Measurements from ENCODE around the gene SLC39A9. TPM values are rescaled to one million over a fixed set of nuclear protein-coding genes. Genes with fewer than 3 reads are reported as not detected.
A peak's percentile ranks its signal among the peaks of the same experiment; 100 is the strongest.

Gene SLC39A9
- total RNA-seq, 1 experiment from 2014 or later = 95.8 TPM

DNA sequence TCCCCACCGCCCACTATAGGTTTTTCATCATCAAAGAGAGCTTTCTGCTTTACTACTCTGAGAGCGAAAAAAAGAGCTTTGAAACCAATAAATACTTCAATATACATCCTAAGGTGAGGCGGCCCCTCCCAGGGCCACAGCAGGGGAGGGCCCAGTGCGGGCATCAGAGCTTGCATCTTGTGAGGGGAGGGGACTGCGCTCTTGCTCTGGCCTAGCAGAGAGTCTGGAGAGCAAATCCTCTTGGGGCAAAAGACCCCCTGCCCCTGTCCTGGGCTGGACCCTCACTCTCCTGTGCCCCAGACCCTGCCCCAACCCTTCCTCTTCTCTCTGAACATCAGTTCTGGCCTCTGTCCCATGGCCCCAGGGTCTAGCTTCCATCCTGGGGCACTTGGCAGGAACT is 101.6 kb downstream of the SLC39A9 start:
- DNase-seq (ENCODE audit: low read depth) = no peak

DNA sequence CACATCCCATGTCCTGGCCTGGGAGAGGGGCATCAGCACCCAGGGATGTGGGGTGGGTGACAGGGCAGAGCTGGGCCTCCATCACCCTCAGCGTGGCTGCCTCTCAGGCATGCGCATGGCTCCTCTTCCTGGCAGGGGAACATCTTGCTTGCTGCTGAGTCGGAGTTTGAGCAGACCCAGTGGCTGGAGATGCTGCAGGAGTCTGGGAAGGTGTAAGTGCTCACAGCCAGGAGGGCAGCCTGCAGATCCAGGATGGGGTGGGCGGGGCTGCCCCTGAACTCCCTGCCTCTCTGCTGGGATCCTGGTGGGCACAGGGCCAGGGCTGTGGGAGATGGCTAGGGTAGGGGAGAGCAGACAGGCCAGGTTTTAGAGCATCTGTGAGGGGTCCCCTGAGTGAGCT is 102.2 kb downstream of the SLC39A9 start:
- DNase-seq (ENCODE audit: low read depth) = no peak

DNA sequence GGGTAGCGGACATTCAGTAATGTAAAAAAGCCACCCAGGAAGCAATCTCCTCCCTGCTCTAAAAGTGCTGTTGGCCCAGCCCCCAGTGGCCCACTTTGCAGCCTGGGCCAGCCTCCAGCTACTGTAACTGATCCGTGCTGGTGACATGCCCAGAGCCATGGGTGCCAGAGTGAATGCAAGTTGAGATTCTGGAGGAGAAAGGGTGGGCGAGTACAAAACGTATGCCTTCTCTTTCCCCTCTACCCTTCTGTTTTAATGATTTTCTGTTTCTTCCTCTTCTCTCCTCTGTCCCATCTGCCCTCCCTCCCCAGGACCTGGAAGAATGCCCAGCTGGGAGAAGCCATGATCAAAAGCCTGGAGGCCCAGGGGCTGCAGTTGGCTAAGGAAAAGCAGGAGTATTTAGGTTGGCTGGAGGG is 102.9 kb downstream of the SLC39A9 start:
- peak; percentile 40 for DNase-seq (ENCODE audit: low read depth)

DNA sequence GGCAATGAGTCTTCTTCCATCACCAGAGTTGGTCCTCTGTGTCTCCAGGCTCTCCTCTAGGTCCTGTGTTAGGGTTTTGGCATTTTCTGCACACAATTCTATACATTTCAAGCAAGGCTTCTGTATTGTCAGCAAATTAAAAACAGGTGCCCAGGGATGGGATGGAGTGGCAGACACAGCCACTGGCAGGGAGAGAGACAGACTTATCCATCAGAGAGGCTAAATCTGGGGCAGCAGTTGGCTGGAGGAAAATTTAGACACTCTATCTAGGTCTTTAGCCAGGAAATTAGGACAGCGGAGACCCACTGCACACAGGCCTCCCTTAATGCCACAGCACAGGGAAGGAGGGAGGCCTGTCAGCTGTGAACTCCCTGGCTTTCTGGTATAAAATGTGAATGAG is 106.3 kb downstream of the SLC39A9 start:
- DNase-seq (ENCODE audit: low read depth) = no peak

DNA sequence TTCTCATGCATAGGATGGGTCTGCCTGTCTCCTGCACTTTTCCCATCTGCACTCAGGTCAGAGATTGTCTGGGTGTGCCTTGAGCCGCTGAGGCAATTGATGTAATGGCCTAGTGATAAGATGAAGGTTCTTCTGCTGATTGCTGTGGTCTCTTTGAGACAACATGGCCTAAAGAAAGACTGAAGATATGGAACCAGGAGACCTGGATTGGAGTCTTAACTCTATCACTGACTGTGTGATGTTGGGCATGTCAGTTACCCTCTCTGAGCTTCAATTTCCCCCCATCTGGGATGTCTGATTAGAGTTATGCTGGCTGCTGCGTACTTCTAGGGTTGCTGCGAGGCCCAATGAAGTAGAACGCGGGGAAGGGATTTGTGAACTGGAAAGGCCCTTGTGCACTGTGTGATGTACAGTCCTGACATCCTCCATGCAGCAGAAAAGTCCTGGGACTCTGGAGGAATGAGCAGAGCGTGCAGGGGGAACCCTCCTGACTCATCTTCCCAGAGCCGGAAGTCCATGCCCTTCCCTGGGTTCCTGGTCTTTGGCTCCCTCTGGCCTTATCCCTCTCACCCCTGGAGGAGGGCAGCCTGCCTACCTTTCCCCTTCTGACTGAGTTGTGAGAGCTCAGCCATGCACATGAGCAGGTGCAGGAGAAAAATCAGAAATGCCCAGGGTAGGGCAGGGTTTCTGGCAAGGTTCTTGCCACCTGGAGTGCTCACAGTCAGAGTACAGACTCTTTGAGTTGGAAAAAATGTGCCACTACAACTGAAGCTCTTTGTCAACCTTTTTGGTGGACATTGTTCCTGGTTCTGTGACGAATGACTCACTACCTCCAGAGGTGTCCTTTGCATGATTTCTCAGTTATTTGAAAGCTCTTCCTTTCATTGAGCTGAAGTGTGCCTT is 107.1 kb downstream of the SLC39A9 start:
- DNase-seq (ENCODE audit: low read depth) = peak; percentile 41

DNA sequence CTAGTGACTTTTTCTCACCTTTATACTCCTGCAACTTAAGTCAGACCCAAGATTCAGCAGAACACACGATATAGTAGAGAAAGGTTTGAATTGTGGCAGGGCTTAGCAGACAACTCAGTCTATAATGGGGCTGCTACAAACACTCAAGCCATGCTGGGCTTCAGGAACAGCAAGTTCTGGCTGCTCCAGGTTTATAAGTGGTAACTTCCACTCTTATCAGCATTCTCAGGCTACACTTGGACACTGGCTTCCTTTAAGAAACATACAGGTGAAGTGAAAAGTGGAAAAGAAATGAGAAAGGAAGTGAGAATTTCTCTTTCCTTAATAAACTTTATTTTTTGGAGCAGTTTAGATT is 107.7 kb downstream of the SLC39A9 start:
- no peak for DNase-seq (ENCODE audit: low read depth)

Other genes starting within 250 kb of the SLC39A9 start
- 7.8 and 9.7 TPM in 2 replicates for gene DCAF5, start 245.6 kb upstream of the SLC39A9 start, total RNA-seq (2014; rRNA removed; shearing (Covaris generic))
- gene EXD2, start 207.2 kb upstream of the SLC39A9 start, total RNA-seq (2014; rRNA removed; shearing (Covaris generic)) = 19.3 and 26.8 TPM in 2 replicates
- 1.2 and 1.7 TPM in 2 replicates for gene GALNT16, start 138.5 kb upstream of the SLC39A9 start, total RNA-seq (2014; rRNA removed; shearing (Covaris generic))
- gene ERH, start 393 bp upstream of the SLC39A9 start, total RNA-seq (2014; rRNA removed; shearing (Covaris generic)) = 262 and 280 TPM in 2 replicates
- 0.06 TPM in 1 of 2 replicates, not detected in the other for gene PLEKHD1, start 86.0 kb downstream of the SLC39A9 start, total RNA-seq (2014; rRNA removed; shearing (Covaris generic))
- not detected in 2 replicates for gene CCDC177, start 176.2 kb downstream of the SLC39A9 start, total RNA-seq (2014; rRNA removed; shearing (Covaris generic))
- 4.6 and 4.8 TPM in 2 replicates for gene SUSD6, start 212.9 kb downstream of the SLC39A9 start, total RNA-seq (2014; rRNA removed; shearing (Covaris generic))